HL-60 (cell line): ENCODE results near the gene GAREM1.

ENCODE experiments used
- DNase-seq, 2 experiments: peaks; one replicate each; pipeline ENCODE4 v3.0.0-alpha.2; 2010 to 2020; ENCODE audit warnings: low read depth in 1 of 2, low spot score in 1 of 2
- H3K27ac ChIP-seq: fragments of 250-450 bp; sonication (Bioruptor Pico); replicated peaks from 2 replicates; pipeline ENCODE4 v1.5.1; 2020; ENCODE audit warnings: mild to moderate bottlenecking, moderate library complexity
- H3K27me3 ChIP-seq: fragments of 250-450 bp; sonication (Bioruptor Pico); 2 replicates; pipeline ENCODE4 v1.5.1; 2021; ENCODE audit warnings: mild to moderate bottlenecking, moderate library complexity; ENCODE audit not compliant: insufficient read depth, poor library complexity, severe bottlenecking
- H3K4me3 ChIP-seq: replicated peaks from 2 replicates; pipeline ENCODE4 v1.5.1; 2011; ENCODE audit warnings: mild to moderate bottlenecking, control low read depth, low read length; ENCODE audit not compliant: insufficient read depth
- GABPA ChIP-seq: IDR thresholded peaks from 2 replicates; pipeline ENCODE4 v1.6.1; 2012; ENCODE audit warnings: low read depth
- POLR2AphosphoS5 ChIP-seq: IDR thresholded peaks from 2 replicates; pipeline ENCODE4 v1.6.1; 2012; ENCODE audit warnings: low read depth
- SPI1 ChIP-seq: IDR thresholded peaks from 2 replicates; pipeline ENCODE4 v1.6.1; 2012; ENCODE audit warnings: low read depth, mild to moderate bottlenecking, borderline replicate concordance
- TF ChIP-seq, protein P1 (sequence below): IDR thresholded peaks from one replicate; pipeline ENCODE4 v1.5.1; 2011; ENCODE audit warnings: low read length, control low read depth, inconsistent platforms; ENCODE audit not compliant: insufficient read depth
- TF ChIP-seq, protein P2 (sequence below): IDR thresholded peaks from 2 replicates; pipeline ENCODE4 v1.6.1; 2012; ENCODE audit warnings: low read depth; ENCODE audit not compliant: insufficient replicate concordance

GAREM1 gene

DNA sequence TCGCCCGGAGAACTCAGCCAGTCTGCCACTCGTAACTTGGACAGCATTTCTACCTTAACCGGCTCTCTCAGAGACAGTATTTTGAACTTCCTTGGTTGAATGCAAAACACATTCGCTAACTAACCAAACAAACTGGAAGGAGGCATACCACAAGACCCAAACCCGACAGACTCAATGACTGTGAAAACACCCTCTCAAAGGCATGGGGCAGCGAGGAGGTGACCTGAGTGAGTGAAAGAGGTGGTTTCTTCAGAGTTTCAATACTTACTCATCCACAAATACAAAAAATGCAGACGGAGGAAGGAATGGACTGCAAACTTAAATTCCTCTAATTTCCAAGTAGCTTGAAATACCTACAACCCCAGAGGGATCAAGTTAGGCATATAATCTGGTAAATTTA, 132.9 kb downstream of the GAREM1 start:
- Histone ChIP-seq H3K27me3 (no peaks in the 10 kb centered on the region), H3K4me3 (no peak overlapping the region), H3K27ac (no peak overlapping the region)
- TF ChIP-seq, protein P1, sequence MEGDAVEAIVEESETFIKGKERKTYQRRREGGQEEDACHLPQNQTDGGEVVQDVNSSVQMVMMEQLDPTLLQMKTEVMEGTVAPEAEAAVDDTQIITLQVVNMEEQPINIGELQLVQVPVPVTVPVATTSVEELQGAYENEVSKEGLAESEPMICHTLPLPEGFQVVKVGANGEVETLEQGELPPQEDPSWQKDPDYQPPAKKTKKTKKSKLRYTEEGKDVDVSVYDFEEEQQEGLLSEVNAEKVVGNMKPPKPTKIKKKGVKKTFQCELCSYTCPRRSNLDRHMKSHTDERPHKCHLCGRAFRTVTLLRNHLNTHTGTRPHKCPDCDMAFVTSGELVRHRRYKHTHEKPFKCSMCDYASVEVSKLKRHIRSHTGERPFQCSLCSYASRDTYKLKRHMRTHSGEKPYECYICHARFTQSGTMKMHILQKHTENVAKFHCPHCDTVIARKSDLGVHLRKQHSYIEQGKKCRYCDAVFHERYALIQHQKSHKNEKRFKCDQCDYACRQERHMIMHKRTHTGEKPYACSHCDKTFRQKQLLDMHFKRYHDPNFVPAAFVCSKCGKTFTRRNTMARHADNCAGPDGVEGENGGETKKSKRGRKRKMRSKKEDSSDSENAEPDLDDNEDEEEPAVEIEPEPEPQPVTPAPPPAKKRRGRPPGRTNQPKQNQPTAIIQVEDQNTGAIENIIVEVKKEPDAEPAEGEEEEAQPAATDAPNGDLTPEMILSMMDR = no peak
- TF ChIP-seq SPI1 (no peak), GABPA (no peak), POLR2AphosphoS5 (no peak)
- TF ChIP-seq, protein P2, sequence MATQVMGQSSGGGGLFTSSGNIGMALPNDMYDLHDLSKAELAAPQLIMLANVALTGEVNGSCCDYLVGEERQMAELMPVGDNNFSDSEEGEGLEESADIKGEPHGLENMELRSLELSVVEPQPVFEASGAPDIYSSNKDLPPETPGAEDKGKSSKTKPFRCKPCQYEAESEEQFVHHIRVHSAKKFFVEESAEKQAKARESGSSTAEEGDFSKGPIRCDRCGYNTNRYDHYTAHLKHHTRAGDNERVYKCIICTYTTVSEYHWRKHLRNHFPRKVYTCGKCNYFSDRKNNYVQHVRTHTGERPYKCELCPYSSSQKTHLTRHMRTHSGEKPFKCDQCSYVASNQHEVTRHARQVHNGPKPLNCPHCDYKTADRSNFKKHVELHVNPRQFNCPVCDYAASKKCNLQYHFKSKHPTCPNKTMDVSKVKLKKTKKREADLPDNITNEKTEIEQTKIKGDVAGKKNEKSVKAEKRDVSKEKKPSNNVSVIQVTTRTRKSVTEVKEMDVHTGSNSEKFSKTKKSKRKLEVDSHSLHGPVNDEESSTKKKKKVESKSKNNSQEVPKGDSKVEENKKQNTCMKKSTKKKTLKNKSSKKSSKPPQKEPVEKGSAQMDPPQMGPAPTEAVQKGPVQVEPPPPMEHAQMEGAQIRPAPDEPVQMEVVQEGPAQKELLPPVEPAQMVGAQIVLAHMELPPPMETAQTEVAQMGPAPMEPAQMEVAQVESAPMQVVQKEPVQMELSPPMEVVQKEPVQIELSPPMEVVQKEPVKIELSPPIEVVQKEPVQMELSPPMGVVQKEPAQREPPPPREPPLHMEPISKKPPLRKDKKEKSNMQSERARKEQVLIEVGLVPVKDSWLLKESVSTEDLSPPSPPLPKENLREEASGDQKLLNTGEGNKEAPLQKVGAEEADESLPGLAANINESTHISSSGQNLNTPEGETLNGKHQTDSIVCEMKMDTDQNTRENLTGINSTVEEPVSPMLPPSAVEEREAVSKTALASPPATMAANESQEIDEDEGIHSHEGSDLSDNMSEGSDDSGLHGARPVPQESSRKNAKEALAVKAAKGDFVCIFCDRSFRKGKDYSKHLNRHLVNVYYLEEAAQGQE = no peak
- DNase-seq = no peak

DNA sequence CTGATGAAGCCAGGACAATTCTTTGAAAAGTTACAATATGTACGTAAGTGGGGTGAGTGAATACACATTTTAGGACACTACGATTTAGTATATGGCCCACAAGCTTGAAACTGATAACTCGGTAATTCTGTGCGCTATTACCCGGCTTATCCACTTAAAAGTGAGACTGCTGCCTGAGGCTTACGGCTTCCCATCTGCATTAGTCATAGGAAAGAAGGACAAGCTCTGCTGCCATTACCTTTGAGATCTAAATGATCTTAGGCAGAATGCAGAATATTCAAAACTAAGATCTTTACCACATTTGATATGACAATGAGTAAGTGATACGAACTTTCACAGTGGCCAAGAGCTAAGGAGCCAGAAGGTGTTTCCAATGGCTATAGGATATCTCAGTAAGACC, 133.3 kb downstream of the GAREM1 start:
- no peak for TF ChIP-seq POLR2AphosphoS5
- no peak for TF ChIP-seq SPI1
- TF ChIP-seq, protein P2 = no peak
- TF ChIP-seq, protein P1 = no peak
- no peak for TF ChIP-seq GABPA
- Histone ChIP-seq H3K4me3 (no peak overlapping the region), H3K27ac (no peak overlapping the region), H3K27me3 (no peaks in the 10 kb centered on the region)
- DNase-seq = no peak

DNA sequence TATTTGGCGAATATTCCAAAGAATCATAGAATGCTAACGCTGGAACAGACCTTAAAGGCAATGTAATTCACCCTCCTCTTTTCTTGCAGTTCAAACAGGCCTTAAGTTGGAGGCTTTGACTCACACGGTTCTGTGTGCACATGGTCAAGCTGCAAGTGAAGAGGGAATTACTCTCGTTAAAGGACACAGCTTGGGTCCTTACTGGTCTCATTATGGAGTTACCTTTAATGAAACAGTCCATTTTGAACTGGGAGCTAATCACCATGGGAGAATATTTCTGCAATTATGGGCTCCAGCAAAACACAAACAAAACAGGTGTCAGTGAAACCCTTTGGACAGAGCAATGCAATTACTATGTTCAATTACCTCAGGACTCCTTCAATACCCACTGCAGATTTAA, 135.5 kb downstream of the GAREM1 start:
- no peak for DNase-seq
- Histone ChIP-seq H3K27ac (no peak overlapping the region), H3K4me3 (no peak overlapping the region), H3K27me3 (no peaks in the 10 kb centered on the region)
- TF ChIP-seq POLR2AphosphoS5 = no peak
- no peak for TF ChIP-seq GABPA
- TF ChIP-seq, protein P1 = no peak
- TF ChIP-seq, protein P2 = no peak
- TF ChIP-seq SPI1 = no peak
